Smooth muscle cell (in vitro differentiated cells): Measurements from ENCODE around the gene GALNT1. TPM values are rescaled to one million over a fixed set of nuclear protein-coding genes. Genes with fewer than 3 reads are reported as not detected.

Experiments used
- DNase-seq: peaks from one replicate; lab custom pipeline; 2025; ENCODE audit not compliant: unreplicated experiment; lab: John Stamatoyannopoulos, UW
- H2AFZ ChIP-seq: fragments of 200-600 bp; sonication (generic); 2 replicates; pipeline ENCODE4 v1.6.0; 2016; ENCODE audit warnings: antibody characterized with exemption, low read depth, mild to moderate bottlenecking
- H3F3A ChIP-seq: fragments of 200-600 bp; sonication (generic); 2 replicates; pipeline ENCODE4 v1.6.0; 2017; ENCODE audit warnings: antibody characterized with exemption, low read depth
- H3K27ac ChIP-seq: fragments of 200-600 bp; sonication (generic); 2 replicates; pipeline ENCODE4 v1.5.1; 2016; ENCODE audit warnings: low read depth, mild to moderate bottlenecking
- H3K27me3 ChIP-seq: fragments of 200-600 bp; sonication (generic); 2 replicates; pipeline ENCODE4 v1.6.1; 2016; ENCODE audit warnings: low read depth, mild to moderate bottlenecking
- H3K36me3 ChIP-seq: fragments of 200-600 bp; sonication (generic); 2 replicates; pipeline ENCODE4 v1.5.1; 2016; ENCODE audit warnings: low read depth
- H3K4me1 ChIP-seq: fragments of 200-600 bp; sonication (generic); 2 replicates; pipeline ENCODE4 v1.5.1; 2016; ENCODE audit warnings: low read depth
- H3K4me2 ChIP-seq: fragments of 200-600 bp; sonication (generic); 2 replicates; pipeline ENCODE4 v1.6.0; 2016; ENCODE audit warnings: mild to moderate bottlenecking
- H3K4me3 ChIP-seq: fragments of 200-600 bp; sonication (generic); 2 replicates; pipeline ENCODE4 v1.5.1; 2016; ENCODE audit warnings: mild to moderate bottlenecking
- H3K79me2 ChIP-seq: fragments of 200-600 bp; sonication (generic); 2 replicates; pipeline ENCODE4 v1.6.0; 2016; ENCODE audit warnings: low read depth, mild to moderate bottlenecking
- H3K9ac ChIP-seq: fragments of 200-600 bp; sonication (generic); 2 replicates; pipeline ENCODE4 v1.6.0; 2016; ENCODE audit warnings: low read depth
- H3K9me3 ChIP-seq: fragments of 200-600 bp; sonication (generic); replicated peaks from 2 replicates; pipeline ENCODE4 v1.5.1; 2016; ENCODE audit warnings: low read depth
- H4K20me1 ChIP-seq: fragments of 200-600 bp; sonication (generic); 2 replicates; pipeline ENCODE4 v1.6.0; 2016; ENCODE audit warnings: low read depth
- WGBS: methylation state at CpG from one replicate; pipeline ENCODE4 v1.1.7; 2016; ENCODE audit warnings: low lambda C conversion rate; 5-methylcytosine and 5-hydroxymethylcytosine counted together
- polyA plus RNA-seq: library from polyadenylated mRNA; unstranded; fragments of >200 nt; fragmentation: Nextera tagmentation; extraction: Ambion mirVana; gene quantifications from 2 replicates; pipeline ENCODE4 v1.2.1, GENCODE V29; 2016
- total RNA-seq: library from RNA; depleted of rRNA; stranded (reverse); fragments of >200 nt; gene quantifications from 2 replicates; pipeline ENCODE4 v1.2.3, GENCODE V29; 2014
- TF ChIP-seq, protein P1 (sequence below): fragments of 200-600 bp; sonication (generic); IDR thresholded peaks from 2 replicates; pipeline ENCODE4 v1.5.1; 2017; ENCODE audit warnings: borderline replicate concordance, mild to moderate bottlenecking, antibody characterized with exemption; ENCODE audit not compliant: insufficient read depth, poor library complexity, severe bottlenecking

The GALNT1 gene
- total and polyA plus RNA-seq, 2 experiments from 2014 or later, result 151 to 195 TPM

DNA sequence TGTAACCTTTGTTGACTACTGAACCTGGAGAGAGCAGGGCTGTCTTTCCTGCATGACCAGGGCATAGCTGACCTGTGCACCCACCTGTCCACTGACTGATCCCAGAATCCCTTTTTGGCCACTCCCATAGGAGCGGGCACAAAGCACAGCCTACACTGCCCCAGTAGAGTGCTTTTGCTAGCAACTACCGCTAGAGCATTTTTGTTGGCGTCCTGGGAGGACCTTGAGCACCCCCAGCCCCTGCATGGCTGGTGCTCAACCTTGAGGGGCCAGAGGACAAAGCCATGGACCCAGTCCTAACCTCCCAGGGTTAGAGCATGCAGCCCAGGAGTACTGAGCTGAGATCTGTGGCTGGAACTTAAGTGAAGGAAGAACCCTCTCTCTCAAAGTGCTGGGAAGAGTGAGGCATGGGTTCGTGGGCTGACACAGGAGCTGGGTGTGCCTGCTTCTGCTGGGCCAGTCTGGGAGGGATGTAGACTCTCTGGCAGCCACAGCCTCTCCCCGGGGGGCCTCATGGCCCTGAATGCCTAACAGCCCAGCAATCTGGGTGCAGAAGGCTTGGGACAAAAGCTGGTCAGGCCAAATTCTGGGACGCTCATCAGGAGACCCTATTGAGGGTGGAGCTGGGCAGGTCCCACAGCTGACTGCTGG, 140.0 kb downstream of the GALNT1 start:
- DNase-seq, result no peak
- 90% methylated on average over 6 of the region's 6 CpGs for WGBS
- no peak overlapping the region for H3K27ac ChIP-seq
- no peaks in the 10 kb centered on the region for H4K20me1 ChIP-seq
- H3K9me3 ChIP-seq, result no peaks in the 10 kb centered on the region
- H3K27me3 ChIP-seq, result no peaks in the 10 kb centered on the region
- H3K36me3 ChIP-seq, result no peaks in the 10 kb centered on the region
- no peak overlapping the region for H3K4me2 ChIP-seq
- TF ChIP-seq, protein P1, sequence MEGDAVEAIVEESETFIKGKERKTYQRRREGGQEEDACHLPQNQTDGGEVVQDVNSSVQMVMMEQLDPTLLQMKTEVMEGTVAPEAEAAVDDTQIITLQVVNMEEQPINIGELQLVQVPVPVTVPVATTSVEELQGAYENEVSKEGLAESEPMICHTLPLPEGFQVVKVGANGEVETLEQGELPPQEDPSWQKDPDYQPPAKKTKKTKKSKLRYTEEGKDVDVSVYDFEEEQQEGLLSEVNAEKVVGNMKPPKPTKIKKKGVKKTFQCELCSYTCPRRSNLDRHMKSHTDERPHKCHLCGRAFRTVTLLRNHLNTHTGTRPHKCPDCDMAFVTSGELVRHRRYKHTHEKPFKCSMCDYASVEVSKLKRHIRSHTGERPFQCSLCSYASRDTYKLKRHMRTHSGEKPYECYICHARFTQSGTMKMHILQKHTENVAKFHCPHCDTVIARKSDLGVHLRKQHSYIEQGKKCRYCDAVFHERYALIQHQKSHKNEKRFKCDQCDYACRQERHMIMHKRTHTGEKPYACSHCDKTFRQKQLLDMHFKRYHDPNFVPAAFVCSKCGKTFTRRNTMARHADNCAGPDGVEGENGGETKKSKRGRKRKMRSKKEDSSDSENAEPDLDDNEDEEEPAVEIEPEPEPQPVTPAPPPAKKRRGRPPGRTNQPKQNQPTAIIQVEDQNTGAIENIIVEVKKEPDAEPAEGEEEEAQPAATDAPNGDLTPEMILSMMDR, result no peak
- no peak overlapping the region for H3K9ac ChIP-seq
- H3K79me2 ChIP-seq, result no peaks in the 10 kb centered on the region
- H3F3A ChIP-seq, result no peaks in the 10 kb centered on the region
- no peak overlapping the region for H3K4me3 ChIP-seq
- H2AFZ ChIP-seq, result no peak overlapping the region
- no peaks in the 10 kb centered on the region for H3K4me1 ChIP-seq

DNA sequence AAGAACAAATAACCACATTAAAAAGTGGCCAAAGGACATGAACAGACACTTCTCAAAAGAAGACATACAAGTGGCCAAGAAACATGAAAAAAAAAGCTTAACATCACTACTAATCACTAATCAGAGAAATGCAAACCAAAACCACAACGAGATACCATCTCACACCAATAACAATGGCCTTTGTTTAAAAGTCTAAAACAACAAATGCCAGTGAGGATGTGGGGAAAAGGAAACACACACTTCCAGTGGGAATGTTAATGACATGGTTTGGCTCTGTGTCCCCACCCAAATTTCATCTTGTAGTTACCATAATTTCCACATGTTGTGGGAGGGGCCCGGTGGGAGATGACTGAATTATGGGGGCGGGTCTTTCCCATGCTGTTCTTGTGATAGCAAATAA, 147.1 kb downstream of the GALNT1 start:
- H3K9me3 ChIP-seq, result no peaks in the 10 kb centered on the region
- no peak overlapping the region for H2AFZ ChIP-seq
- H3K4me1 ChIP-seq, result no peaks in the 10 kb centered on the region
- no peak for DNase-seq
- TF ChIP-seq, protein P1, result no peak
- no peak overlapping the region for H3K27ac ChIP-seq
- H3K4me2 ChIP-seq, result no peak overlapping the region
- H3K79me2 ChIP-seq, result no peaks in the 10 kb centered on the region
- no peaks in the 10 kb centered on the region for H4K20me1 ChIP-seq
- no peaks in the 10 kb centered on the region for H3K36me3 ChIP-seq
- H3K27me3 ChIP-seq, result no peaks in the 10 kb centered on the region
- no peaks in the 10 kb centered on the region for H3F3A ChIP-seq
- H3K9ac ChIP-seq, result no peak overlapping the region
- WGBS, result 91% methylated on average over 3 of the region's 3 CpGs
- H3K4me3 ChIP-seq, result no peak overlapping the region

DNA sequence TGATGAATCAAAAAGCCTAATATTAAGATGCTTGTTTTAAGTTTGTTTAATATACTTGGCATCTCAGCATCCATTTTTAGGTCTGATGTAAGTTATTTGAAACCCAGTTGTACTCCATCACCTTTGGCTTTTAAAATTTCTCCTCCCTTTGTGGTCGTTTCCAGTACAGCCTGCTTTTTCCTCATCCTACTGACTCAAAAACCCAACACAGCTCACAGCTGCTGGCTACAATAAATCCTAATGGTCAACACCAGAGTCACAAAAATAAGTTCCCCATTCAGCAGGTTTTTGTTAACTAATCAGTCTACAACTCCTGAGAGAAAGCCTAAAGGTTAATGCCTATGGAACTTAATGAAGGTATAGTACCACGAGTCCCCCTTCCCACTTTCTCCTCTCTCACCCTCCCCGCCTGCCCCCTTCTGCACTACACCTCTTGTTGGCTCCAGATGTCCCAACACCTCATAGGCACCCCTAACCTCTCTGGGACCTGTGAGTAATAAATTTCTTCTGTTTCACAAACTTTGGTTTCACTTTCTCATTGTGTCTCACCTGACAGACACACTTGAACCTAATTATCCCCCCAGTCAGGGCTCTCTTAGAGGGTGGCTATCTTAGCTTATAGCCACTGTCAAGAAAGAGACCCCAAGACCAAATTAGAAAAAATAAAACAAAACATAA, 148.6 kb downstream of the GALNT1 start:
- no peaks in the 10 kb centered on the region for H3F3A ChIP-seq
- no peak overlapping the region for H2AFZ ChIP-seq
- no peak overlapping the region for H3K4me3 ChIP-seq
- H3K27ac ChIP-seq, result no peak overlapping the region
- no peak for DNase-seq
- TF ChIP-seq, protein P1, result no peak
- no peaks in the 10 kb centered on the region for H3K27me3 ChIP-seq
- no peaks in the 10 kb centered on the region for H3K79me2 ChIP-seq
- H3K36me3 ChIP-seq, result no peaks in the 10 kb centered on the region
- H3K4me2 ChIP-seq, result no peak overlapping the region
- H3K4me1 ChIP-seq, result no peaks in the 10 kb centered on the region
- H3K9ac ChIP-seq, result no peak overlapping the region
- 86% methylated on average over 3 of the region's 3 CpGs for WGBS
- H4K20me1 ChIP-seq, result no peaks in the 10 kb centered on the region
- no peaks in the 10 kb centered on the region for H3K9me3 ChIP-seq
